ENCODE results near the gene ADCY2.

GRCh38 chr5:7852542-7852941 lies 456.6 kb downstream of the ADCY2 start:
- no peak for TF ChIP-seq CTCF (conservative IDR thresholded peaks at IDR 0.05; ENCODE audit: low read depth, low read length)
- no peak for TF ChIP-seq EZH2 (IDR thresholded peaks at IDR 0.05; ENCODE audit: borderline replicate concordance, low read depth, low read length, poor library complexity, severe bottlenecking)
